ENCODE results near the gene NUP88.

NUP88 gene

DNA sequence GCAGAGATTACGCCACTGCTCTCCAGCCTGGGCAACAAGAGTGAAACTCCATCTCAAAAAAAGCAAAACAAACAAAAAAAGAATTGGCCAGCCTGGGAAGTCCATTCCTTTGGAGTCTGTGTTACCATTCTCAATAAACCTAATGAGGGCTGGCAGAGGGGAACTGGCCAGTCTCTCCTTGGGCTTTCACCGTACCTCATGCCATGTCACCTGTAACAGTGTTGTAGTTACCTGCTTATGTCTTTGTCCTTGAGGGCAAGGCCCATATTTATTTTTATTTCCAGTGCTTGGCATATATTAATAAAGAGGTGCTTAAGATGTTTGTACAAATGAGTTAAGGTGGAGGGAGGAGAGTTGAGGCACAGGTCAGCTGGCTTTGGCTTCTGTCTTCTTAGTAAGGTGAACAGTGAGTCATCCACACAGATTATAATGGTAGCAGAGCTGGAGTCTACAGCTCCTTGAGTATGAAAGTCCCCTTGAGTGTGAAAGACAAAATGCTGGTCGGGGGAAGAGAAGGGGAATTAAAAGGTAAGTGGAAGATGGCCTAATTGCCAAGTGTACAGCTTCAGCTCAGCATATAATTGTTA is 11.0 kb upstream of the NUP88 start:
- Histone ChIP-seq H3K27me3 (ENCODE audit: insufficient read depth, low read length, poor library complexity) (no peaks in the 10 kb centered on the region), H3K56ac (ENCODE audit: low read length) (no peak overlapping the region), H2BK5ac (ENCODE audit: low read length) (no peak overlapping the region), H2AK5ac (ENCODE audit: low read length) (no peak overlapping the region), H3K79me2 (ENCODE audit: control insufficient read depth, insufficient read depth, low read length) (peaks cover 7% of the 10 kb centered on the region), H2BK15ac (replicated peaks; ENCODE audit: low read depth) (no peak overlapping the region), H2BK120ac (ENCODE audit: low read depth, low read length) (no peak overlapping the region), H3K4me3 (ENCODE audit: low read length) (no peak overlapping the region), H3K27ac (ENCODE audit: low read depth, low read length) (no peak overlapping the region), H4K5ac (ENCODE audit: low read length) (no peak overlapping the region), H3K18ac (ENCODE audit: low read length) (no peak overlapping the region), H3K4me1 (ENCODE audit: control insufficient read depth, low read depth, low read length) (no peaks in the 10 kb centered on the region), H3K9ac (ENCODE audit: low read length) (no peak overlapping the region), H4K8ac (ENCODE audit: low read depth, low read length) (no peak overlapping the region), H3K23ac (ENCODE audit: low read length) (no peak overlapping the region), H3K4ac (ENCODE audit: low read depth, low read length) (no peak overlapping the region), H3K4me2 (ENCODE audit: low read length) (no peak overlapping the region), H3K79me1 (ENCODE audit: low read length) (peaks cover 3% of the 10 kb centered on the region), H3K36me3 (ENCODE audit: control insufficient read depth, insufficient read depth, low read length) (peaks cover 24% of the 10 kb centered on the region)
- DNase-seq = no peak
- no CpG with 5 or more reads among the region's 3 CpGs for WGBS (ENCODE audit: extremely low coverage, insufficient coverage, low lambda C conversion rate)

DNA sequence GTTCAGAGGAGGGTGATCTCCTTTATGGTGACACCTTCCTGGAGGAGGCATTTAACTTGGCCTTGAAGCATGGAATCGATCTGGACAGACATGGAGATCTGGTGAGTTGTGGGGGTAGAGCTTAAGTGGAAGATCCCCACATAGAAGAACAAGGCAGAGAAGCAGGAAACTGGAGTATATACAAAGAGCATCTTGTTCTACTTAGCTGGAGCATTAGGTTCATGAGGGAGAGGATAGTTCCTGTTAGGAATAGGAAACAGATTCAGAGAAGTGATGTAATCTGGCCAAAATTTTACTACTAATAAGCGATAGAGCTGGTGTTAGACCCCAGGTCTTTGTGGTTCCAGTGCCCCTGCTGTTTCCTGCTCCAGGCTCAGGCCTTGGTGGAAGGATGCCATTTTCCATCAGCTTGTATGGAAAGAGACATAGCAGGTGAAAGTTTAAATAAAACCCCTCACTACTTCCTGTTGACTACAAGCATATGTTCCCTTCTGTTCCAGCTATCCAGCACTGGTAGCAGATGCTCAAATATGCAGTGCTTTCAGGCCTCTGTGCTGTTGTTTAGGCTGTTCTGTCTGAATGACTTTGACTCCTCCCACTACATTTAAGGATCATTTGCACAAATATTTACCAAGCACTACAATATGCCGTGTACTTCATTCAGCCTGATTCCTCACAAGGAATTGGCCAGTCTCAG is 9.9 kb upstream of the NUP88 start:
- H4K5ac ChIP-seq (ENCODE audit: low read length) = no peak overlapping the region
- H3K23ac ChIP-seq (ENCODE audit: low read length) = no peak overlapping the region
- no peak overlapping the region for H3K27ac ChIP-seq (ENCODE audit: low read depth, low read length)
- H3K56ac ChIP-seq (ENCODE audit: low read length) = no peak overlapping the region
- H3K27me3 ChIP-seq (ENCODE audit: insufficient read depth, low read length, poor library complexity) = no peaks in the 10 kb centered on the region
- no peak overlapping the region for H4K8ac ChIP-seq (ENCODE audit: low read depth, low read length)
- H2BK15ac ChIP-seq (replicated peaks; ENCODE audit: low read depth) = no peak overlapping the region
- no peak overlapping the region for H3K4me2 ChIP-seq (ENCODE audit: low read length)
- no peak overlapping the region for H3K4me3 ChIP-seq (ENCODE audit: low read length)
- no peaks in the 10 kb centered on the region for H3K4me1 ChIP-seq (ENCODE audit: control insufficient read depth, low read depth, low read length)
- no peaks in the 10 kb centered on the region for H3K79me2 ChIP-seq (ENCODE audit: control insufficient read depth, insufficient read depth, low read length)
- no peak for DNase-seq
- H3K79me1 ChIP-seq (ENCODE audit: low read length) = no peaks in the 10 kb centered on the region
- H3K18ac ChIP-seq (ENCODE audit: low read length) = no peak overlapping the region
- no peak overlapping the region for H2BK120ac ChIP-seq (ENCODE audit: low read depth, low read length)
- H3K9ac ChIP-seq (ENCODE audit: low read length) = no peak overlapping the region
- peaks cover 16% of the 10 kb centered on the region for H3K36me3 ChIP-seq (ENCODE audit: control insufficient read depth, insufficient read depth, low read length)
- H2BK5ac ChIP-seq (ENCODE audit: low read length) = no peak overlapping the region
- no peak overlapping the region for H2AK5ac ChIP-seq (ENCODE audit: low read length)
- no peak overlapping the region for H3K4ac ChIP-seq (ENCODE audit: low read depth, low read length)
- no CpG with 5 or more reads among the region's 3 CpGs for WGBS (ENCODE audit: extremely low coverage, insufficient coverage, low lambda C conversion rate)

DNA sequence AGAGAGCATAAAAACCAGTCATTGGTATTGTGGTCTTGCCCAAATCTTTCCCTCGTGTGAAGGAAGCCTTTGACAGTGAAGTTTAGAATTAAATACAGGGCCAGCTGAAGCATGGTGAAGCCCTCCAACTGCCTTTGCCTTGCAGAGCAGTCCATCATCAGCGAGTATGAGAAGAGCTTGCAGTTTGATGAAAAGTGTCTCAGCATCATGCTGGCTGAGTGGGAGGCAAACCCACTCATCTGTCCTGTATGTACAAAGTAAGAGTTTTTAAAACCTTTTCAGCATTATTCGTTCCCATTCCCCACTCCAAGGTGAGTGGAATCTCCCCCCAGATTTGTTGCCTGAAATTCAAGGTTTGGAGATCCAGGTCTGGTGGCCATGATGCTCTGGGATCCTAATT is 6.4 kb upstream of the NUP88 start:
- Histone ChIP-seq H3K4ac (ENCODE audit: low read depth, low read length) (no peak overlapping the region), H2BK15ac (replicated peaks; ENCODE audit: low read depth) (no peak overlapping the region), H3K18ac (ENCODE audit: low read length) (no peak overlapping the region), H2AK5ac (ENCODE audit: low read length) (no peak overlapping the region), H3K79me2 (ENCODE audit: control insufficient read depth, insufficient read depth, low read length) (peaks cover 8% of the 10 kb centered on the region), H3K4me3 (ENCODE audit: low read length) (no peak overlapping the region), H4K8ac (ENCODE audit: low read depth, low read length) (no peak overlapping the region), H3K79me1 (ENCODE audit: low read length) (peaks cover 2% of the 10 kb centered on the region), H3K36me3 (ENCODE audit: control insufficient read depth, insufficient read depth, low read length) (peaks cover 3% of the 10 kb centered on the region), H3K27ac (ENCODE audit: low read depth, low read length) (no peak overlapping the region), H2BK120ac (ENCODE audit: low read depth, low read length) (no peak overlapping the region), H4K5ac (ENCODE audit: low read length) (no peak overlapping the region), H3K56ac (ENCODE audit: low read length) (no peak overlapping the region), H3K4me2 (ENCODE audit: low read length) (no peak overlapping the region), H3K27me3 (ENCODE audit: insufficient read depth, low read length, poor library complexity) (no peaks in the 10 kb centered on the region), H3K9ac (ENCODE audit: low read length) (no peak overlapping the region), H3K4me1 (ENCODE audit: control insufficient read depth, low read depth, low read length) (no peaks in the 10 kb centered on the region), H3K23ac (ENCODE audit: low read length) (no peak overlapping the region), H2BK5ac (ENCODE audit: low read length) (no peak overlapping the region)
- DNase-seq = no peak
- WGBS (ENCODE audit: extremely low coverage, insufficient coverage, low lambda C conversion rate) = no CpG with 5 or more reads among the region's 3 CpGs

DNA sequence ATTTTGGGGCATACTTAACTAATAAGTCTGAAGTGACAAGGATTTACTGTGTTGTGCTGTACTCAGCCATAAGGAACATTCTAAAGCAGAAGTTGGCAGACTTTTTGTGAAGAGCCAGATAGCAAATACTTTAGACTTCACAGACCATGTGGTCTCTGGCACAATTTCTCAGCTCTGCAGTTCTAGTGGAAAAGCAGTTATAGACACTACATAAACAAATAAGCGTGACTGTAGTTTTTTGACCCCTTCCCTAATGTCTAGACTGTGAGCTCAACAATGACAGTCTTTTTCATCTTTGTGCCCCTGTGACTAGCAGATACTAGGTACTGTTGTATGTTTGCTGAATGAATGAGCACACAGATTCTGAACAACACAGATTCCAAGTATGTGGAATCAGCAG is 5.4 kb upstream of the NUP88 start:
- H3K27ac ChIP-seq (ENCODE audit: low read depth, low read length) = no peak overlapping the region

DNA sequence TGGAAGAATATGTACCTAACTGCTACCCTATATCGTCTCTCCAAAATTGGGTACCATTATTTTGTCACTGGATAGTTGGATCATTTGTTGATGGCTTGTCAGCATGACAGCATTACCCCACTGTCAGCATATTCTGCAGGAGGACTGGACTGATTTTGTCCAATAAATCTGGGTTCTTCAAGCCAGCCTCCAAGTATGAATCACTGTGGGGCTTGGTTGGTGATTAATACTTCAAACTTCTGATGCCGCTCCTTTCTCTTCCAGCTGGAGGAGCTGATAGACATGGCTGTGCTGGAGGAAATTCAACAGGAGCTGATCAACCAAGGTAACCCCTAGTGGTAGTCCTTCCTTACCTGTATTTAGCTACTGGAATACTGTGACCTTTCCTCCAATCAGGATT is 3.0 kb upstream of the NUP88 start:
- WGBS (ENCODE audit: extremely low coverage, insufficient coverage, low lambda C conversion rate) = no CpG with 5 or more reads among the region's 2 CpGs
- H2BK15ac ChIP-seq (replicated peaks; ENCODE audit: low read depth) = no peak overlapping the region
- no peak overlapping the region for H4K8ac ChIP-seq (ENCODE audit: low read depth, low read length)
- no peak overlapping the region for H2AK5ac ChIP-seq (ENCODE audit: low read length)
- no peak overlapping the region for H4K5ac ChIP-seq (ENCODE audit: low read length)
- no peaks in the 10 kb centered on the region for H3K4me1 ChIP-seq (ENCODE audit: control insufficient read depth, low read depth, low read length)
- H3K79me1 ChIP-seq (ENCODE audit: low read length) = peaks cover 4% of the 10 kb centered on the region
- no peak overlapping the region for H3K4me2 ChIP-seq (ENCODE audit: low read length)
- H2BK5ac ChIP-seq (ENCODE audit: low read length) = no peak overlapping the region
- no peak overlapping the region for H3K18ac ChIP-seq (ENCODE audit: low read length)
- no peak overlapping the region for H3K9ac ChIP-seq (ENCODE audit: low read length)
- H3K4ac ChIP-seq (ENCODE audit: low read depth, low read length) = no peak overlapping the region
- H3K4me3 ChIP-seq (ENCODE audit: low read length) = no peak overlapping the region
- no peak overlapping the region for H3K27ac ChIP-seq (ENCODE audit: low read depth, low read length)
- no peak for DNase-seq
- H2BK120ac ChIP-seq (ENCODE audit: low read depth, low read length) = no peak overlapping the region
- H3K36me3 ChIP-seq (ENCODE audit: control insufficient read depth, insufficient read depth, low read length) = no peaks in the 10 kb centered on the region
- H3K79me2 ChIP-seq (ENCODE audit: control insufficient read depth, insufficient read depth, low read length) = peaks cover 31% of the 10 kb centered on the region
- H3K27me3 ChIP-seq (ENCODE audit: insufficient read depth, low read length, poor library complexity) = no peaks in the 10 kb centered on the region
- H3K56ac ChIP-seq (ENCODE audit: low read length) = no peak overlapping the region
- H3K23ac ChIP-seq (ENCODE audit: low read length) = no peak overlapping the region

More for the DNA sequence above, 5.4 kb upstream of the NUP88 start:
- no peak overlapping the region for H2BK15ac ChIP-seq (replicated peaks; ENCODE audit: low read depth)
- H3K79me1 ChIP-seq (ENCODE audit: low read length) = peaks cover 4% of the 10 kb centered on the region
- no peak overlapping the region for H3K4me2 ChIP-seq (ENCODE audit: low read length)
- no peak overlapping the region for H3K18ac ChIP-seq (ENCODE audit: low read length)
- H3K79me2 ChIP-seq (ENCODE audit: control insufficient read depth, insufficient read depth, low read length) = peaks cover 16% of the 10 kb centered on the region
- WGBS (ENCODE audit: extremely low coverage, insufficient coverage, low lambda C conversion rate) = no CpG with 5 or more reads among the region's 1 CpG
- H2BK120ac ChIP-seq (ENCODE audit: low read depth, low read length) = no peak overlapping the region
- no peak overlapping the region for H3K4me3 ChIP-seq (ENCODE audit: low read length)
- no peak overlapping the region for H3K9ac ChIP-seq (ENCODE audit: low read length)
- H3K56ac ChIP-seq (ENCODE audit: low read length) = no peak overlapping the region
- no peak overlapping the region for H4K5ac ChIP-seq (ENCODE audit: low read length)
- no peak overlapping the region for H3K23ac ChIP-seq (ENCODE audit: low read length)
- H2AK5ac ChIP-seq (ENCODE audit: low read length) = no peak overlapping the region
- H3K4me1 ChIP-seq (ENCODE audit: control insufficient read depth, low read depth, low read length) = no peaks in the 10 kb centered on the region
- H2BK5ac ChIP-seq (ENCODE audit: low read length) = no peak overlapping the region
- DNase-seq = no peak
- peaks cover 3% of the 10 kb centered on the region for H3K36me3 ChIP-seq (ENCODE audit: control insufficient read depth, insufficient read depth, low read length)
- no peak overlapping the region for H3K4ac ChIP-seq (ENCODE audit: low read depth, low read length)
- H4K8ac ChIP-seq (ENCODE audit: low read depth, low read length) = no peak overlapping the region
- H3K27me3 ChIP-seq (ENCODE audit: insufficient read depth, low read length, poor library complexity) = no peaks in the 10 kb centered on the region

Data from mesendoderm (in vitro differentiated cells).